OCI-LY3 (cell line): ENCODE measurements around the gene KCNK4.

ENCODE experiments used
- H2AFZ ChIP-seq: fragments of 200-600, 300-600 bp; shearing (Covaris generic); 2 replicates; pipeline ENCODE4 v1.6.0; 2014; ENCODE audit warnings: antibody characterized with exemption, low read depth, low read length
- H3K27ac ChIP-seq: fragments of 200-600, 300-600 bp; sonication (generic); 2 replicates; pipeline ENCODE4 v1.5.1; 2014; ENCODE audit warnings: mild to moderate bottlenecking, low read length, moderate library complexity, mixed read lengths
- H3K27me3 ChIP-seq: fragments of 200-600, 300-600 bp; sonication (generic); 2 replicates; pipeline ENCODE4 v1.6.1; 2014; ENCODE audit warnings: low read depth, low read length, mixed read lengths
- H3K36me3 ChIP-seq: fragments of 200-600, 300-600 bp; sonication (generic); replicated peaks from 2 replicates; pipeline ENCODE3; 2014; ENCODE audit warnings: low read depth, low read length, mixed read lengths
- H3K4me1 ChIP-seq: fragments of 300-600, 200-600 bp; sonication (generic); 2 replicates; pipeline ENCODE4 v1.6.1; 2014; ENCODE audit warnings: low read length, mixed read lengths
- H3K4me2 ChIP-seq: fragments of 200-600, 300-600 bp; sonication (generic); 2 replicates; pipeline ENCODE4 v1.6.1; 2014; ENCODE audit warnings: low read length, mixed read lengths
- H3K4me3 ChIP-seq: fragments of 300-600, 200-600 bp; sonication (generic); 2 replicates; pipeline ENCODE4 v1.5.1; 2014; ENCODE audit warnings: antibody characterized with exemption, mild to moderate bottlenecking, low read length, moderate library complexity
- H3K79me2 ChIP-seq: fragments of 300-600, 200-600 bp; shearing (Covaris generic); 2 replicates; pipeline ENCODE4 v1.6.1; 2014; ENCODE audit warnings: mild to moderate bottlenecking, low read length, mixed read lengths
- H3K9ac ChIP-seq: fragments of 300-600, 200-600 bp; shearing (Covaris generic); 2 replicates; pipeline ENCODE4 v1.6.0; 2014; ENCODE audit warnings: mild to moderate bottlenecking, low read length, moderate library complexity
- H3K9me3 ChIP-seq: fragments of 200-600, 300-600 bp; shearing (Covaris generic); 2 replicates; pipeline ENCODE4 v1.6.1; 2014; ENCODE audit warnings: low read length, mixed read lengths; ENCODE audit not compliant: insufficient read depth
- H4K20me1 ChIP-seq: fragments of 200-600, 300-600 bp; sonication (generic); 2 replicates; pipeline ENCODE4 v1.6.1; 2016; ENCODE audit warnings: low read length, mixed read lengths; ENCODE audit not compliant: insufficient read depth
- EZH2phosphoT487 ChIP-seq: fragments of 200-600 bp; shearing (Covaris generic); IDR thresholded peaks from 2 replicates; pipeline ENCODE4 v1.6.1; 2018; ENCODE audit warnings: antibody characterized with exemption, mixed run types, low read depth
- TF ChIP-seq, protein P1 (sequence below): fragments of 200-600, 300-600 bp; sonication (generic); IDR thresholded peaks from 2 replicates; pipeline ENCODE4 v1.5.1; 2014; ENCODE audit warnings: antibody characterized with exemption, low read length, low read depth

Gene KCNK4

DNA sequence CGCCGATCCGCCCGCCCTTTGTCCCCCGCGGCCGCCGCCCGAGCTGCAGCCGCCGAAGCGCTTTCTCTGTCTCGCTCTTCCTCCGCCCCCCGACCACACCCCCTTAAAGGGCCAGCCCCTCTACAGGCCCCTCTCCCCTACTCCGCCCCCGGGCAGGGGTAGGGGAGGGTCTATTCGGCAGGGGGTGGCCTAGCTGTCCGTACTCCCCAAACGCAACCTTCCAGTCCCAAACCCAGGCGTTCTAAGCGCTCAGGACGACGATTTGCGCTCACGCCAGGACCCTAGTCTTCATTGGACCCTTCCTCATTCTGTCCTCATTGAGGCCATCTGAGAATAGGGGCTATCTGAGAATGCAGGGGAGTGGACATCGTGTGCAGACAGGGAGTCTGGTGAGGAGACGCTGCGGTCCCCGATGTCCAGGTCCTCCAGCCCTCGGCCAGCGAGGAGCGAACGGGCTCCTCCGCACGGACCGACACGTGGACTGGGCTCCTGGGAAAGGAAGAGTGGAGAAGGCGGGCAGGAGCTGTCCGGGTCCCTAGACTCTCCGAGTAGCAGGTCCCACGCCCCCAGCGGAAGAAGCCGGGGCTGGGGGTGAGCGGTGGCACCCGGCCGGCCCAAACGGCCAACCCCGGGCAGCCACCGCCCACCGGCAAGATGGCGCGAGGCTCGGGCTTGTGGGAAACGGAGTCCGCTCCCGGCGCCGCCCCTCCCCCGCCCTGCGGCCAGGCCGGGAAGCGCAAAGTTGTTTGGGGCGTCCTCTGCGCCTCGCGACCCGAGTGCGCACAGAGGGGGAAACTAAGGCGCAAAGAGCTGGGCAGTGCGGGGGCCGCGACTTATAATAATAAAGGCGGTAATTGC, 44.0 kb upstream of the KCNK4 start, which contains the start of gene PPP1R14B:
PPP1R14B (minus strand) TSS at position 73 of the 858 bp plus-strand sequence. CDS start 270 bp downstream, outside the sequence.
- H3K4me3 ChIP-seq, result peak within 1 kb of the TSS; percentile 97
- H3K9ac ChIP-seq, result peak within 1 kb of the TSS; percentile 100
- no peaks in the 10 kb centered on the region for H3K27me3 ChIP-seq
- peak within 1 kb of the TSS; percentile 66 for H2AFZ ChIP-seq
- peaks cover 55% of the 10 kb centered on the region for H3K79me2 ChIP-seq
- H4K20me1 ChIP-seq, result 0 out of 2 replicates have a peak, but pooled peaks cover 3% of the 10 kb centered on the region
- no peaks in the 10 kb centered on the region for H3K9me3 ChIP-seq
- peak within 1 kb of the TSS; percentile 98 for H3K4me2 ChIP-seq
- peaks cover 19% of the 10 kb centered on the region for H3K36me3 ChIP-seq
- no peak for TF ChIP-seq EZH2phosphoT487
- TF ChIP-seq, protein P1, sequence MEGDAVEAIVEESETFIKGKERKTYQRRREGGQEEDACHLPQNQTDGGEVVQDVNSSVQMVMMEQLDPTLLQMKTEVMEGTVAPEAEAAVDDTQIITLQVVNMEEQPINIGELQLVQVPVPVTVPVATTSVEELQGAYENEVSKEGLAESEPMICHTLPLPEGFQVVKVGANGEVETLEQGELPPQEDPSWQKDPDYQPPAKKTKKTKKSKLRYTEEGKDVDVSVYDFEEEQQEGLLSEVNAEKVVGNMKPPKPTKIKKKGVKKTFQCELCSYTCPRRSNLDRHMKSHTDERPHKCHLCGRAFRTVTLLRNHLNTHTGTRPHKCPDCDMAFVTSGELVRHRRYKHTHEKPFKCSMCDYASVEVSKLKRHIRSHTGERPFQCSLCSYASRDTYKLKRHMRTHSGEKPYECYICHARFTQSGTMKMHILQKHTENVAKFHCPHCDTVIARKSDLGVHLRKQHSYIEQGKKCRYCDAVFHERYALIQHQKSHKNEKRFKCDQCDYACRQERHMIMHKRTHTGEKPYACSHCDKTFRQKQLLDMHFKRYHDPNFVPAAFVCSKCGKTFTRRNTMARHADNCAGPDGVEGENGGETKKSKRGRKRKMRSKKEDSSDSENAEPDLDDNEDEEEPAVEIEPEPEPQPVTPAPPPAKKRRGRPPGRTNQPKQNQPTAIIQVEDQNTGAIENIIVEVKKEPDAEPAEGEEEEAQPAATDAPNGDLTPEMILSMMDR, result no peak
- H3K27ac ChIP-seq, result peak within 1 kb of the TSS; percentile 78
- H3K4me1 ChIP-seq, result peaks cover 39% of the 10 kb centered on the region

DNA sequence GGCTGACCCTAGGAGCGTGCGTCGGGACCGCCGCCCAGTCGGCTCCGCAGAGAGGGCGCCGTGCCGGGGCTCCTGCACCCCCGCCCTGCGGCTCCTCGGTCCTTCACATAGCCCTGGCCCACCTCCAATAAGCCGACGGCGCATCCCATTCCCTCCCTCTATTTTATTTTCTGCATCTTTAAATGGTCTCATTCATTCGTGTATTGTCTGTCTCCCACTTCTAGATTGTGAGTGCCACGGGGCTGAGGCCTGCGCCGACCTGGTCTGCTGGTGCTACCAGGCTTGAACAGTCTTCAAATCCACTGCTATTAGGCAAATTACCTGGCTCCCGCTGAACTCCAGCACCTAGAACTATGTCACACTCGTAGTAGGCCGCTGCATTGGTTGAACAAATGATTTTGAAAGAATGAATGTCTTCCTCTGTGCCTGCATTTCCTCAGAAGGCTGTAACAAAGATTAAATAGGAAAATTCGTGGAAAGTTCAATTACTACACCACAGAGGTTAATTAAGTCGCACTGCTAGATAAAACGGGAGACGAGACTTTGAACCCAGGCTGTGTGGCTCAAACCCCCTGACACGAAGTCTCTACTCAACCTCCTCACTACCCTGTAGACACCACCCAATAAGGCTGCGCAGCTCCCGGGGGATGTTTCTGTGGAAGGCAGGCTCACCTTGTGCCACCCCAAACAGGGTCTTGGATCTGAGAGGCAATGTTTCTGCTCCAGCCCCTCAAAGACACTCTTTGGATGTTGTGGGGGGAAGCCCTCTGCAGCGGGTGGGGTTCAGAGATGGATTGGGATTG, 43.2 kb upstream of the KCNK4 start:
- H3K79me2 ChIP-seq, result peaks cover 55% of the 10 kb centered on the region

DNA sequence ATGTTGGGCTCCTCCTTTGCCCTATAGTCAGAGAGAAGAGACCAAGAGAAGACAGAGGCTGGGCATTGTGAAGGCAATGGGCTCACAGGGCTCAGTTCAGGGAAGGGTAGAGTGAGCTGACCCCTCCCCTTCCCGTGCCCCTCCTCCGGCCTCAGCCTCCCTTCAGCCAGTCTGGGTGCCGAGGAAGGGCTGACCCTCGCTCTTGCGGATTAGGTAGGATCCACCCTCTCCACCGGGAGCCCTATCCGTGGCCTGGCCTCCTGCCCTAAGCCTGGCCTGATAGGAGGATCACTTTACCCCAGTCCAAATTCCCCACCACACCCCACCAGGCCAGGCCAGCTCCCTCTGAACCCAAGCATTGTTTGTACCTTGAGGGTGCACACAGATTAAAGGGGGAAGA, 42.5 kb upstream of the KCNK4 start:
- no peak overlapping the region for H3K9ac ChIP-seq
- H3K27ac ChIP-seq, result no peak overlapping the region
- H3K4me1 ChIP-seq, result peaks cover 38% of the 10 kb centered on the region

More for the DNA sequence above, 43.2 kb upstream of the KCNK4 start:
- H3K9me3 ChIP-seq, result no peaks in the 10 kb centered on the region
- H2AFZ ChIP-seq, result peak overlapping the region; percentile 66
- no peaks in the 10 kb centered on the region for H3K27me3 ChIP-seq
- peak overlapping the region; percentile 98 for H3K4me2 ChIP-seq
- TF ChIP-seq EZH2phosphoT487, result no peak
- TF ChIP-seq, protein P1, result no peak
- peaks cover 5% of the 10 kb centered on the region; the same call in 1 of the 2 replicates for H4K20me1 ChIP-seq
- peaks cover 14% of the 10 kb centered on the region for H3K36me3 ChIP-seq
- H3K9ac ChIP-seq, result peak overlapping the region; percentile 90
- peak overlapping the region; percentile 78 for H3K27ac ChIP-seq
- H3K4me1 ChIP-seq, result peaks cover 37% of the 10 kb centered on the region
- peak overlapping the region; percentile 89 for H3K4me3 ChIP-seq

More for the DNA sequence above, 42.5 kb upstream of the KCNK4 start:
- H3K4me3 ChIP-seq, result no peak overlapping the region
- no peak overlapping the region for H2AFZ ChIP-seq
- H3K9me3 ChIP-seq, result no peaks in the 10 kb centered on the region
- H3K27me3 ChIP-seq, result no peaks in the 10 kb centered on the region
- peaks cover 7% of the 10 kb centered on the region for H3K36me3 ChIP-seq
- peaks cover 55% of the 10 kb centered on the region for H3K79me2 ChIP-seq
- H3K4me2 ChIP-seq, result no peak overlapping the region
- peaks cover 8% of the 10 kb centered on the region; the same call in 1 of the 2 replicates for H4K20me1 ChIP-seq
- TF ChIP-seq EZH2phosphoT487, result no peak
- TF ChIP-seq, protein P1, result no peak
